ENCODE measurements around the gene PCSK5.
"Not testable (repeated sequence)": the region's sequence is repeated elsewhere in the genome, so short reads cannot be mapped to it uniquely, and the experiment has no call there.

PCSK5 gene

DNA sequence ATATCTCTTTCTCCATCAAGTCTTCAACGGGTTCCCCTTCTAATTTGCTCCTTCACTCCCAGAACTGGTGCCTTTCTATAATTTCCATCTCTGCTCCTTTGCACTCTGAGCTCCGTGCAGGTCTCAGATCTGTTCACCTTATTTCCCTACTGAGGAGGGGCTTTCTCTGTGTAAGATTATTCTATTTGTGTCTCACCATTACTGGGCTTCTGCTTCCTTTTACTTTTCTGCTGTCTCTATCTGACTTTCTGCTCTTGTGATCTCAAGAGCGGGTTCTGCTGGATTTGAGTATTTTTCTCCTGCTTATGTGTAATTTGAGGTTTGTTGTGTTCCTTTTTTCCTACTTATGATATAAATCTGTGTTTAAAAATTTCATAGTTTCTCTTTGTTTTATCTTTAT, 117.5 kb downstream of the PCSK5 start:
- DNase-seq (ENCODE audit: low read depth), result no peak

DNA sequence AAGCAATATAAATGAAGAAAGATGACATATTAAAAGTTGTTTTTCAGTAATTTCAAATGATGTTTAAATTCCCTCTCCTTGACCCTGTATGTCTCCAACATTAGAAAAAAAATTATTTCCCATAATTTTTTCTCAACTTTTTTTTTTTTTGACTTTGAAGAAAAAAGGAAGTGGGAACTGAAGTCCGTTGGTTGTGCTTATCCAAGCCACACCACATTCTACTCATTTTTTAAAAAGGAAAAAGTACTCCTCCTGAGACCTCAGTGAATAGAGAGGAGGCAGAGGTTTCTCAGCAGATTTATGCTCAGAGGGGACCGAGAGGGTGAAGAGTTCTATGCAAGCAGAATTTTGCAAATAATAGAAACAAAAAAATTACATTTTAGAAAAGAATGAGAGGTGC, 123.3 kb downstream of the PCSK5 start:
- no peak for DNase-seq (ENCODE audit: low read depth)

DNA sequence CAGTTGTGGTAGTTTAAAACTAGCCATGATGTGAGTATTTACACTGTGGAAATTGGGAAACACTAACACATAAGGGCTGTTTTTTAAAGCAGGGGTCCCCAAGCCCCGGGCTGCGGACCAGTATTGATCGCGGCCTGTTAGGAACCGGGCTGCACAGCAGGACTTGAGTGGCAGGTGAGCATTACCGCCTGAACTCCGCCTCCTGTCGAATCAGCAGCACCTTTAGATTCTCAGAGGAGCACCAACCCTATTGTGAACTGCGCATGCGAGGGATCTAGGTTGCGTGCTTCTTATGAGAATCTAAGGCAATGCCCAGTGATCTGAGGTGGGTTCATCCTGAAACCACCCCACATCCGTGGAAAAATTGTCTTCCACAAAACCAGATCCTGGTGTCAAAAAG, 127.8 kb downstream of the PCSK5 start:
- DNase-seq (ENCODE audit: low read depth), result no peak

DNA sequence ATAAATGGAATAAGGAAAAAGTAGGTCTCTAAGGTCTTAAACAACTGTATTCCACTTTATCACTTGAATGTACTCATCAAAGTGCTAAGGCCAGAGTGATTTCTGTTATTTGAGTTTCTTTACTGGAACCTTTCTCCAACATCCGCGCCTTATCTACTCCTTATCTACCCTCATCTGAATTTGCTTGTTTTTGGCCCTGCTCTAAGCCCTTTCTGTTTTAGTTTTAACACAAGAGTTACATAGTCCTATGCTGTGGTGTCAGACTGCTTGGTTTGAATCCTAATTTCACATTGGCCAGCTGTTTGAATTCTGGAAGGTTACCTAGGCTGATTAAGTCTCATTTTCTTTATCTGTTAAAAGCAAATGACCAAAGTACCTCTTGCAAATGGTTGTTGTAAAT, 128.3 kb downstream of the PCSK5 start:
- no peak for DNase-seq (ENCODE audit: low read depth)

DNA sequence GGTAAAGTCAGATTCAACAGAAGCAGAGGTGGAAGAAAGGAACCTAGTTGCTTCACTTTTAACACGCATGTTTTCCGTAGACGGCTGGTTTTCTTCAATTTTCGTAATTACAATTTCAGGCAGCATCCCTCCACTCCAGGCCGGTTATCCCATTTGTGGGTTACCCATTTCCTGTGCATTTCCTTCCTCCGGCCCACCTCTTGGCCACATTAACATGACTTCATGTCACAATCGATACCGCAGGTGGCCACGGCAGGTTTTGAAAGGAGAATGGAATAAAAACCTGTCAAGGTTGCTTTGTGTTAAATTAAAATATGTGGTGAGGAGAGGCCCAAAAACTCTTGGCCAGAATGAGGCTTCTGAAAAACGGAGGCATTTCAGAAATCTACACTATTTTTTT, 130.2 kb downstream of the PCSK5 start:
- DNase-seq (ENCODE audit: low read depth), result no peak

DNA sequence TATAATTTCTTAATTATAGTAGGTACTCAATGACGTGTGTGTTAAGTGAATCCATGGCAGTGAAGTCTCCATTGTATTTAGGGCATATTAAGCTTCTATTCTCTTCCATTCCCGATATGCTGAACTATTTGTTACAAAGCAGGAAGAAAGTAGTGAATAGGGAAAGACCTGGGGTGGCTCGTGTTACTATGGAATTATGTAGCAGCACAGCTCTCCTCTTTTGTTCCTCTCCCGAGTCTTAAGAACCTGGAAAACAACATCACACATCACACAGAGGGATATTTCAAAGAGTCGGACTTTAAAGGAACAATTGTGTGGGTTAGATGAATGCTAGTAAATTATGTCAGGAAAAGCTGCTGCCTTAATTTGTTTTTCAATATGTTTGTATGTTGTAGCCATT, 131.8 kb downstream of the PCSK5 start:
- no peak for DNase-seq (ENCODE audit: low read depth)

DNA sequence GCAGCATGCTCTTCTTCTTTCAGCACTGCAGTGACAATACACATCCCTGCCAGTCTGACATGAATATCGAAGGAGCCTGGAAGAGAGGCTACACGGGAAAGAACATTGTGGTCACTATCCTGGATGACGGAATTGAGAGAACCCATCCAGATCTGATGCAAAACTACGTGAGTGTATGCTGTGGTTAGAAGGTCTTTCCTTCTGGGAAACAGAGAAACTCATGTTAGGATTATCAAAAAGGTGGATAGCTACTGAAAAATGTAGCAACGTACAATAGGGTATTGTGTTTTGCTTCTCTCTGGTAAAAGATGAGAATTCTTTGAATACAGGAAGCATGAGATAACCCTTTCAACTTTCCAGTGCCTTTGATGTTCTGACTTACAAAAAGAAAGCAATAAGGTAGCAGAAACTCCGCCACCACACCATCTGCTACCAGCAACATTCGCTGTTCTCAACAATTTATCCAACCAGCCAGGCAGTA, 133.3 kb downstream of the PCSK5 start:
- DNase-seq (ENCODE audit: low read depth), result no peak

DNA sequence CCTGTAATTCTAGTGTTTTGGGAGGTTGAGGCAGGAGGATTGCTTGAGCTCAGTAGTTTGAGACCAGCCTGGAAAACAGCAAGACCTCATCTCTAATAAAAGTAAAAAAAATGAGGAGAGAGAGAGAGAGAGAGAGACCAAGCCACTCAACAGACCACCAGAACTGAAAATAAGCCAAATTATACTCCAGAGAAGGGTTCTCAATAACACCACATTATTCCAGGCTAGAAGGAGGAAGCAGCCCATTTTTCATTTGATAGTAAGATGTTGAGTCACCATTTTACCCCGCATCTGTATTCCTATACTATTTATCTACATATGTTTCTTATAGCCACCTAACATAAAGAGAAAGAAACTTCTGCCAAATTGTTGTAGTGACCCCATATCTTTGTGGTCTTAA, 134.8 kb downstream of the PCSK5 start:
- DNase-seq (ENCODE audit: low read depth), result no peak

DNA sequence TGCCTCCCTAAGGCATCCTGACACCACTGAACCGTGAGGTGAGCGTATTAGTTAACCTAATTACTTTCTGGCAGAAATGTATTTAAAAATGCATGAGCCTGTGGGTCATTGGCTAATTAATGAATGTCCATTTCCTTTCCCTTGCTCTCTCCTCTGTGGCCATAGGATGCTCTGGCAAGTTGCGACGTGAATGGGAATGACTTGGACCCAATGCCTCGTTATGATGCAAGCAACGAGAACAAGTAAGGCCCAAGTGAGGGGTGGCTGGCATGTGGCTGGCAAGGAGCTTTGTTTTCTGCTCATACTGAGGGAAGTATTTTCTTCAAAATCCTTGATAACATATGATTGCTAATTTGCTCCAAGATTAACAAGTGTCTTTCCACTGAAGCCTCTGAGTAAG, 136.3 kb downstream of the PCSK5 start:
- no peak for DNase-seq (ENCODE audit: low read depth)

DNA sequence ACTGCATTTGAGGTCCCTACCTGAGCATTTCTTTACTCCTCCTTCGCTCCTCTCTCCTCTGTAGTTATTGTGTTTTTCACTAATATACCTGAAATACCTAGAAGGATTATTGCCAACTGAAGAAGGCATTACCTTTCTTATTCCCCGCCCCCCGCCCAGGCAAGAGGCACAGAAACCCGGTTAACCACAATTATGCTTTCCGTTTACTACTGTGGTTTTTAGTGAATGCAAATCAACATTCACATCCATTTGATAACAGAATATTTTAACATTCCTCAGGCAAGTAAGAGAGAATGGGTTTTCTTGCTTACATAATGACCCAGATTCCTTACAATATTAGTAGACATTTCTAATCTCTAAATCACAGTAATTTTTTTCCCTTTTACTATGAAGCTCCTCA, 136.9 kb downstream of the PCSK5 start:
- no peak for DNase-seq (ENCODE audit: low read depth)

DNA sequence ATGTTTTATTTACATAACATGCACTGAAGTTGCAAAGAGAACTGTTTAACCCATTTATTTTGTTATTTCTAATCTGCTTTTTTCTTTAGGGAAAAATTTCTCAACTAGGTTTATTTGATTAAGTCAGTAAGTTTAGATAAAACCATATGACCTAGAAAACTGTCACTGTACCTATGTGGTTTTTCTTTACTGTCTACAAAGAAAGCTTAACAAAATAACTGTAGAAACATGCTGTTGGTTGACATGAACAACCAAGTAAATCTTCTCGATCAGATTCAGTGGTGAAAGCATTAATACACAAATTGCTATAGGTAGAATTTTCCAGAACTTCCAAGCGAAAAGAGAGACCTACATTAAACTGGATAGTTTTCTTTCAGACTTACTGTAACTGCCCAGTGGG, 137.4 kb downstream of the PCSK5 start:
- DNase-seq (ENCODE audit: low read depth), result no peak

DNA sequence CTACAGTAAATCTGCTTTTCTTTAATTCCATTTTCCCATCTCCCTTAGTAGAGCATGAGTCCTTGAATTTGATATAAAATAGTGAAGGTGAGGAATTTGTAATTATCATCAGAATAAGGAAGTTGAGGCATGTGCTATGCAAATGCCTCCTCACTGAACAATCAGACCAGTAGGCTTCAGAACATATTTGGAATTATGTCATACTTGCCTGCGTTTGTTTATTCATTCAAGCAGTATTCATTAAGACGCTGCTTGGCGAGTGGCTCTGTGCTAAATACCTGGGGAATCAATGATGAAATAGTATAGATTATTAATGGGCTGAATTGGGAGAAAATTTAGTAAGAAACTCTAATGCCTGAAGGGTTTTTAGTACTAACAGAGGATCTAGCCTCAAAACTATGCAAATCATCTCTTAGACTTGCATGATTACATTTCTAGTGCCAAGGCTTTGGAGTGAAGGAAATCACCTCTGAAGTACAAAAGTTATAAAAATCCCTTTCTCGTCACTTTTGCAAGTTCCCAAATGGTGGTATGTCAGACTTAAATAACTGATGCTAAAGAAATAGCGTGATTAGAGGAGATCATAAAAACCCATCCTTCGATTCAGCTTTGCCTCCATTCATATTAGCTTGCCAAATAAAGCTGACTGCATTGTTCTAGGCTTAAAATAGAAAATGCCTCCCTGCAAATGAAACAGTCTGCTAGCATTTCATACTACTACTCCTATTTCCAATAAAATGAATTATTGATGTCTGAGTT, 141.7 kb downstream of the PCSK5 start:
- no peak for DNase-seq (ENCODE audit: low read depth)

DNA sequence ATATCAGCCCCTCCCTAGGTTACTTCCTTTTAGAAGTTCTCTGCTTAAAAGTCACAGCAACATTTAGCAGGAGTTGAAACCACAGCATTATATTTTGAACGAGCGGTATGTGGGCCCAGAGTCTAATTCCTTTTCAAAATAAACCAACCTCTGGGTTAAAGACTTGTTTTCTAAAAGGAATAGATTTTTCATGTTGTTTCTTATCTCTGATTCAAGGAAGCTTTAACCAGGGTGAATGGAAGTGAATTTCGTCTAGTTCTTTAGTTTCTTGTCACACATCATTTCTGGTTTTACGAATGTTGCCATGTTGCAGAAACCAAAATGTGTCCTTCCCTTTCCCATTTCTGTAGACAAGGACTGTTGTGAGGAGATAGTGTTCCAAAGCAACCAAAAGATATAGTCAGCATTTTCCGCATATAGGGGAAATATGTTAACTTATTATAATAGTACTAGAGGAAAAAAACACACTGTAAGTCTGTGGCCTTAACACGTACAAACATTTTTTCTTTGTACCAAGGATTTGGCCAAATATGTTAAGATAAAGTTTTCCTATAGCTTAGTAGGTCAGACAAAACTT, 142.4 kb downstream of the PCSK5 start:
- no peak for DNase-seq (ENCODE audit: low read depth)

DNA sequence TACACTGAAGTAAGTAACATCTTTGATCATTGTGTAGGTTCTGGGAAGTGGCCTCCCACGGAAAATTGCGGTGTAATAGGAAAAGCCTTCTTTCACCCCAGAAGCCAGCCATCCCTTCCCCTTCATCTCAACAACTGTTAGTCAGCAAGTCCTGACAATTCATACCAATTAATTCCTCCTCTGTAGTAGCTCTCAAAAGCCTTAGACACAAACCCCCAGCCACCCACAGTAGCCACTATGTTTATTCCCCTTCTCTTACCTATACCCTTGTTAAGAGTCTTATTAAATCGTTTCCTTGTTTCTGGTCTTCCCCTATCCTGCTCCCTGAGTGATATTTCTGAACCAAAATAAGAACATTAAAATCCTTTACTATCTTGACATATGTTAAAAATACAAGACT, 143.6 kb downstream of the PCSK5 start:
- no peak for DNase-seq (ENCODE audit: low read depth)

DNA sequence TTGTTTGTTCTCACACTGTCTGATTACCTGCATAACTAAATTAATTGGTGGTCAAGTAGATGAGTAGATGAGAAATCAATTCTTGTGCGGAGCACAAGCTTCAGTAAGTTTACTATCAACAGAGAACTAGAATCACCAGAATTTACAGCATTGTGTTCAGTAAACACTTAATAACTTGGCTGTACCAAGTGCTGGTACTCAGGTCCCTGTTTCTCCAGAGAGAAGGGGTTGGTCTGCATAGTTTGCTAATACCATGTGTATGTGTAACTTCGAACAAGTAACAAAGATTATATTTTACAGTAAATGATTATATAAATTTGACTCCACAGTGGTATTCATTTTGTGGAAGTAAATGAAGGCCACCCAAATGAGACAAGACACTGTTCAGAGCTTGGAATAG, 146.3 kb downstream of the PCSK5 start:
- DNase-seq (ENCODE audit: low read depth), result no peak

DNA sequence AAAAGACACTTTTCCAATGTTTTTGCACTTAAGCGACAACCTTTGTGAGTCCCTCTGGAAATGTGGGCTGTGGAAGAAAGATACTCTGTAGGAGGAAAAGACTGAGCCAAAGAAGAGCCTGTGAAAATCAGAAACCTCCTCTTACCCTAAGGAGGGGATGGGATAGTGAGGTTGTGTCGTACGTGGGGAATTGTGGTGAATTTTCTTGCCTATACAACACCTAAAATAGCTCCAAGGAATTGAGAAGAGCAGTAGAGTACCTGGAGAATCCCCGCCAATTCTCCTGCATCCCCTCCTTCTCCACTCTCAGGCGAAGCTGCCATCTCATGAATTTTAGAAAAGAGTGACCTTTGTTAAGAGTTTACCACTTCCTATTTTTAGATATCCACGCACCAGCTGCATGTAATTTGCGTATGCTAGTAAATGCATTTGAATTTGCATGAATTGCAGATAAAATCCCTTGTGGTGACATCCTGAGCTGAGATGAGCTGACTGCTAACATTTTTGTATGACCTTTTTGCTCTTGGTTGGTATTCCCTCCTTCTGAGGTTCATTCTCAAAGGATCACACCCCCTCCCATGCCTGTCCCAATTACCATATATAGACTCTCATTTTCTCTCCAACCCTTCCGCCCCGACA, 147.2 kb downstream of the PCSK5 start:
- DNase-seq (ENCODE audit: low read depth), result no peak

DNA sequence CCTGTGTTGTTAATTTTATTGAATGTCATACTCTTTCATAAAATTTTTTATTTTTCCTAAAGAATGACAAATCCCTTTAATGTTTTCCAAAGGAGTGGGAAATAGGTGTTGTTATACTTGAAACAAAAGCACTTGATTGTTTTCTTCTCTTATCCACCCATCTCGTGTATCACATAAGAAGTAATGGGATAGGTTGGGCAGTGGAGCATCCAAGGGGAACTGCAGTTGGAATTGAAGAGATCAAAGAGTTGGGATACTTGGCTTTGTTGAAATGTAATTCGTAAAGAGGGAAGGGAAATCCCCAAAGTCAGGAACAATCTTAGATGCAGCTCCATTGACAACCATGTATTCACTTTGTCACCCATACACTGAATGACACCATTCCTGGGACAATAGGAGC, 148.0 kb downstream of the PCSK5 start:
- no peak for DNase-seq (ENCODE audit: low read depth)

DNA sequence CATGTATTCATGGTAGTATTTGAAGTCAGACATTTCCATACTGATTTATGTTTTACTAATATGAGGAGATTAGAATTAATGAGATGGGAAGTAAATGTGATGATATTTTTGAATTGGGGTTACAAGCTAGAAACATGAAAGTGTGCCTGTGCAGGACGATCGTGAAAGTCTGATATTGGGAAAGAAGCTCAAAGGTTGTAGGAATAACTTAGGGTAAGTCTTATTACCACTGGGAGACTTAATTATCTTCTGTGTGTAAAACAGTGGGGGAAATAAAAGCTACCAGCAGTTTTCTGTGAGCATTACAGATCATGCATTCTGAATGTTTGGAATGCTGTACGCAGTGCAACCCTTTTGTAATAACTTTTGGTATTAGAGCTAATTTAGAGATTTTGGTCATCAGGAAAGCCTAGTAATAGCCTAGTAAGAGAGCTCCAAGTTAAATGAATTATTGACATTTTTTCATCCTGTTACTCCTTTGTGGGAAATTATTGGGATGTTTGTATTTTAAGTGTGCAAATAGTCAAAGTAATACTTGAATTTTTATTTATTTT, 153.9 kb downstream of the PCSK5 start:
- DNase-seq (ENCODE audit: low read depth), result no peak

DNA sequence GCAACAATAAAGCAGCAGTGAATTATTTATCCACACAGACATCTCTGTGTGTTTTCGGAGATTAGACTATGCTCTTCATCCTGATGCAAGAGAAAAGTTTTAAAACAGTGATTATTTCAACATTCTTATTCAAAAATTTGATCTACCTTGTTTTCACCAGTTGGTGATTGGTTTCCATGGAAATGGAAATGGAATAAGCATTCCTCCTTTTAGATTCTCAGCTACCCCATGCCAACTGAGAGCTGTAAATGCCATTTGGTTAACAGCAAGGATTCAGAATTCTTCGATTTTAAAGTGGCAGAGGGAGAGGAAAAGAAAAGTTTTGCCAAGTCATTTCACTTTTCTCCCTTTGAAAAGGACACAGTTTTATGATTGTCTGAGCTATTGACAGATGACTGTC, 154.7 kb downstream of the PCSK5 start:
- no peak for DNase-seq (ENCODE audit: low read depth)

DNA sequence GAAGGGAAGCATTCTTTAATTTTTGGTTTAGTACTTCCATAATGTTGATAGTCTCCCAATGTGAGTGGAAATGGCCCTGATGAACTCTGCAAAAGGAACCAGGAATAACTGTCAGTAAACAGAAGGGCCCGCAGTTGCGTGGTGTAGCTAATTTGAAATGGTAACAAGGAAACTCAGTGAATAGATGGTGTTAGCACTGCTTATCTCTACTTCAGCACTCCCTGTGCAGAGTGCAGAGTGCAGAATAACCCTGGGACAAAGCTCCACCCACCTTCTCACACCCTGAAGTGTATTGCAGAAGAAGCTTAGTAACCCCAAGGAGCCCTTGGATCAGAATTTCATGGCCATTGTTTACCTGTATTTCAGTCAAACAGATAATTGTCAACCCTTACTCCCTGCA, 158.9 kb downstream of the PCSK5 start:
- DNase-seq (ENCODE audit: low read depth), result no peak

DNA sequence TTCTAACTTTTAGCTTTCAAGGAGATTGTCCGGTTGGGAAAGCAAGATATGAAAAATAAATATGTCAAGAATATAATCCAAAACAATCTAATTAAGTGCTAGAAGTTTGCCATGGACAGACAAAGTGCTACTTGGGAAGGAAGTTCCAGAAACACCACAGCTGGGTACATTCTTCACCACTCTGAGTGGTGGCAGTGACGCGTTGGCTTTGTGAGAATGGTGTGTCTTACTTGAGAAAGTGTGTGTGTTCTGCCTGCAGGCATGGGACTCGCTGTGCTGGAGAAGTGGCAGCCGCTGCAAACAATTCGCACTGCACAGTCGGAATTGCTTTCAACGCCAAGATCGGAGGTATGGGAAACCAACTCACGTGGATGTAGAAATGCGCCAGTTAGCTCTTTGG, 177.2 kb downstream of the PCSK5 start:
- no peak for DNase-seq (ENCODE audit: low read depth)

DNA sequence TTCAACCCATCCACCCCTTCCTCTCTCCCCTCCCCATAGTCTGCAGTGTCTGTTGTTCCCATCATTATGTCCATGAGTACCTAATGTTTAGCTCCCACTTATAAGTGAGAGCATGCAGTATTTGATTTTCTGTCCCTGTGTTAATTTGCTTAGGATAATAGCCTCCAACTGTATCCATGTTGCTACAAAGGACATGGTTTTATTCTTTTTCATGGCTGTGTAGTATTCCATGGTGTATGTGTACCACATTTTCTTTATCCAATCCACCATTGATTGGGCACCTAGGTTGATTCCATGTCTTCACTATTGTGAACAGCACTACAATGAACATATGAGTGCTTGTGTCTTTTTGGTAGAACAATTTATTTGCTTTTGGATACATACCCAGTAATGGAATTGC, 187.1 kb downstream of the PCSK5 start:
- DNase-seq (ENCODE audit: low read depth), result no peak

DNA sequence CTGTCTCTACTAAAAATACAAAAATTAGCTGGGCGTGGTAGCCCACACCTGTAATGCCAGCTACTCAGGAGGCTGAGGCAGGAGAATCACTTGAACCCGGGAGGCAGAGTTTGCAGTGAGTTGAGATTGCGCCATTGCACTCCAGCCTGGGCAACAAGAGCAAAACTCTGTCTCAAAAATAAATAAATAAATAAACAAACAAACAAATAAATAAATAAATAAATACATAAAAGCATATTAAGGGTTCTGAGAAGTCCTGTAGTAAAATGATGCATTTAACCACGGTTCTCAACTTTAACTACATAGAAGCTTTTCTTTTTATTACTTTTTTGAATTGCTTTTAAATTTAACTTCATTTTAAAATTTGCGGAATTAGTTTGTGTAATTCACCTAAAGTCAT, 190.8 kb downstream of the PCSK5 start:
- DNase-seq (ENCODE audit: low read depth), result not testable (repeated sequence)
